ENCODE data around the gene ADGRL3. TPM values are rescaled to one million over a fixed set of nuclear protein-coding genes. Genes with fewer than 3 reads are reported as not detected.

The ADGRL3 gene
- total RNA-seq, 4 donors from 2014 or later = 0.67 to 4.6 (median 1.6) TPM

- TF ChIP-seq CTCF (IDR thresholded peaks at IDR 0.05) (no peak), POLR2A (IDR thresholded peaks at IDR 0.05) (no peak)
- intact Hi-C loops (cut with DNase I) = no loop called here
- DNase-seq = no peak
Observed at GRCh38 chr4:61786211-61786610, 586.1 kb downstream of the ADGRL3 start.

GRCh38 chr4:61795998-61796397 lies 595.9 kb downstream of the ADGRL3 start:
- intact Hi-C loops (cut with DNase I) = no loop called here
- Histone ChIP-seq H3K27me3 (no peaks in the 10 kb centered on the region), H3K27ac (no peak overlapping the region), H3K4me3 (replicated peaks in 1 of 3) (no peak overlapping the region), H3K4me1 (no peaks in the 10 kb centered on the region), H3K36me3 (no peaks in the 10 kb centered on the region), H3K9me3 (no peaks in the 10 kb centered on the region)
- no peak for DNase-seq
- TF ChIP-seq POLR2A (IDR thresholded peaks at IDR 0.05) = no peak
- no peak for TF ChIP-seq CTCF (IDR thresholded peaks at IDR 0.05)
- 94 to 96% methylated on average over 6 of the region's 6 CpGs for WGBS, 2 donors

More at GRCh38 chr4:61786211-61786610, 586.1 kb downstream of the ADGRL3 start:
- no peak overlapping the region for H3K4me3 ChIP-seq (replicated peaks in 1 of 3)
- no peaks in the 10 kb centered on the region for H3K27me3 ChIP-seq
- no peak overlapping the region for H3K27ac ChIP-seq
- no peaks in the 10 kb centered on the region for H3K36me3 ChIP-seq
- H3K9me3 ChIP-seq = no peaks in the 10 kb centered on the region
- no peaks in the 10 kb centered on the region for H3K4me1 ChIP-seq
- 72 to 75% methylated on average over 2 of the region's 2 CpGs for WGBS, 2 donors

- H3K27me3 ChIP-seq = no peaks in the 10 kb centered on the region
- TF ChIP-seq POLR2A (IDR thresholded peaks at IDR 0.05) = no peak
- no peak for TF ChIP-seq CTCF (IDR thresholded peaks at IDR 0.05)
- H3K27ac ChIP-seq = no peak overlapping the region
- no peak overlapping the region for H3K4me3 ChIP-seq (replicated peaks in 1 of 3)
- no peaks in the 10 kb centered on the region for H3K9me3 ChIP-seq
- no peaks in the 10 kb centered on the region for H3K4me1 ChIP-seq
- intact Hi-C loops (cut with DNase I) = no loop called here
- no peak for DNase-seq
- no peaks in the 10 kb centered on the region for H3K36me3 ChIP-seq
- WGBS, 2 donors = 87 to 88% methylated on average over 2 of the region's 2 CpGs
Observed at GRCh38 chr4:61799794-61800193, 599.7 kb downstream of the ADGRL3 start.

- 96 to 98% methylated on average over 2 of the region's 2 CpGs for WGBS, 2 donors
- DNase-seq = no peak
- no peak overlapping the region for H3K4me3 ChIP-seq (replicated peaks in 1 of 3)
- TF ChIP-seq POLR2A (IDR thresholded peaks at IDR 0.05) (no peak), CTCF (IDR thresholded peaks at IDR 0.05) (no peak)
- intact Hi-C loops (cut with DNase I) = no loop called here
- H3K4me1 ChIP-seq = no peaks in the 10 kb centered on the region
- no peaks in the 10 kb centered on the region for H3K27me3 ChIP-seq
- no peaks in the 10 kb centered on the region for H3K36me3 ChIP-seq
- H3K9me3 ChIP-seq = no peaks in the 10 kb centered on the region
- no peak overlapping the region for H3K27ac ChIP-seq
Observed at GRCh38 chr4:61805227-61805626, 605.1 kb downstream of the ADGRL3 start.

- no peaks in the 10 kb centered on the region for H3K27me3 ChIP-seq
- 77 to 85% methylated on average over 2 of the region's 2 CpGs for WGBS, 2 donors
- H3K36me3 ChIP-seq = no peaks in the 10 kb centered on the region
- intact Hi-C loops (cut with DNase I) = no loop called here
- no peak for DNase-seq
- H3K4me3 ChIP-seq (replicated peaks in 1 of 3) = no peak overlapping the region
- no peaks in the 10 kb centered on the region for H3K4me1 ChIP-seq
- TF ChIP-seq POLR2A (IDR thresholded peaks at IDR 0.05) (no peak), CTCF (IDR thresholded peaks at IDR 0.05) (no peak)
- no peak overlapping the region for H3K27ac ChIP-seq
- H3K9me3 ChIP-seq = no peaks in the 10 kb centered on the region
Observed at GRCh38 chr4:61805979-61806378, 605.9 kb downstream of the ADGRL3 start.

Measured in thyroid gland (tissue), 4 donors.